GM10266 (cell line): ENCODE results near the gene SERPINF2.

ENCODE experiments used
- DNase-seq: peaks from one replicate; pipeline ENCODE4 v3.0.0; 2012; ENCODE audit errors: extremely low spot score
- TF ChIP-seq, protein P1 (sequence below): IDR thresholded peaks from 2 replicates; pipeline ENCODE4 v1.5.1; 2012; ENCODE audit warnings: mild to moderate bottlenecking, low read depth; ENCODE audit not compliant: control insufficient read depth, insufficient read depth; ENCODE audit errors: missing control alignments

SERPINF2 gene

DNA sequence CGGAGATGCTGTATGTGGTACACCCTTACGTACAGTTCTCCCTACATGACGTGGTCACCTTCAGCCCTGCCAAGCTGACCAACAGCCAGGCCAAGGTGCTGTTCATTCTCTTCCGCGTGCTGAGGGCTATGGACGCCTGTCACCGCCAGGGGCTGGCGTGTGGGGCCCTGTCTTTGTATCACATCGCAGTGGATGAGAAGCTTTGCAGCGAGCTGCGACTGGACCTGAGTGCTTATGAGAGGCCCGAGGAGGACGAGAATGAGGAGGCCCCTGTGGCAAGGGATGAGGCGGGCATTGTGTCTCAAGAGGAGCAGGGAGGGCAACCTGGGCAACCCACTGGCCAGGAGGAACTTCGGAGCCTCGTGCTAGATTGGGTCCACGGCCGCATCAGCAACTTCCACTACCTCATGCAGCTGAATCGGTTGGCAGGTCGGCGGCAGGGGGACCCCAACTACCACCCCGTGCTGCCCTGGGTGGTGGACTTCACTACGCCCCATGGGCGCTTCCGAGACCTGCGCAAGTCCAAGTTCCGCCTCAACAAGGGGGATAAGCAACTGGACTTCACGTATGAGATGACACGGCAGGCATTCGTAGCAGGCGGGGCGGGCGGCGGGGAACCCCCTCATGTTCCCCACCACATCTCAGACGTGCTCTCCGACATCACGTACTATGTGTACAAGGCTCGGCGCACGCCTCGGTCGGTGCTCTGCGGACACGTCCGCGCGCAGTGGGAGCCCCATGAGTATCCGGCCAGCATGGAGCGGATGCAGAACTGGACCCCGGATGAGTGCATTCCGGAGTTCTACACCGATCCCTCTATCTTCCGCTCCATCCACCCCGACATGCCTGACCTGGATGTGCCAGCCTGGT, 16.8 kb upstream of the SERPINF2 start:
- DNase-seq: no peak
- TF ChIP-seq, protein P1, sequence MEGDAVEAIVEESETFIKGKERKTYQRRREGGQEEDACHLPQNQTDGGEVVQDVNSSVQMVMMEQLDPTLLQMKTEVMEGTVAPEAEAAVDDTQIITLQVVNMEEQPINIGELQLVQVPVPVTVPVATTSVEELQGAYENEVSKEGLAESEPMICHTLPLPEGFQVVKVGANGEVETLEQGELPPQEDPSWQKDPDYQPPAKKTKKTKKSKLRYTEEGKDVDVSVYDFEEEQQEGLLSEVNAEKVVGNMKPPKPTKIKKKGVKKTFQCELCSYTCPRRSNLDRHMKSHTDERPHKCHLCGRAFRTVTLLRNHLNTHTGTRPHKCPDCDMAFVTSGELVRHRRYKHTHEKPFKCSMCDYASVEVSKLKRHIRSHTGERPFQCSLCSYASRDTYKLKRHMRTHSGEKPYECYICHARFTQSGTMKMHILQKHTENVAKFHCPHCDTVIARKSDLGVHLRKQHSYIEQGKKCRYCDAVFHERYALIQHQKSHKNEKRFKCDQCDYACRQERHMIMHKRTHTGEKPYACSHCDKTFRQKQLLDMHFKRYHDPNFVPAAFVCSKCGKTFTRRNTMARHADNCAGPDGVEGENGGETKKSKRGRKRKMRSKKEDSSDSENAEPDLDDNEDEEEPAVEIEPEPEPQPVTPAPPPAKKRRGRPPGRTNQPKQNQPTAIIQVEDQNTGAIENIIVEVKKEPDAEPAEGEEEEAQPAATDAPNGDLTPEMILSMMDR: no peak

DNA sequence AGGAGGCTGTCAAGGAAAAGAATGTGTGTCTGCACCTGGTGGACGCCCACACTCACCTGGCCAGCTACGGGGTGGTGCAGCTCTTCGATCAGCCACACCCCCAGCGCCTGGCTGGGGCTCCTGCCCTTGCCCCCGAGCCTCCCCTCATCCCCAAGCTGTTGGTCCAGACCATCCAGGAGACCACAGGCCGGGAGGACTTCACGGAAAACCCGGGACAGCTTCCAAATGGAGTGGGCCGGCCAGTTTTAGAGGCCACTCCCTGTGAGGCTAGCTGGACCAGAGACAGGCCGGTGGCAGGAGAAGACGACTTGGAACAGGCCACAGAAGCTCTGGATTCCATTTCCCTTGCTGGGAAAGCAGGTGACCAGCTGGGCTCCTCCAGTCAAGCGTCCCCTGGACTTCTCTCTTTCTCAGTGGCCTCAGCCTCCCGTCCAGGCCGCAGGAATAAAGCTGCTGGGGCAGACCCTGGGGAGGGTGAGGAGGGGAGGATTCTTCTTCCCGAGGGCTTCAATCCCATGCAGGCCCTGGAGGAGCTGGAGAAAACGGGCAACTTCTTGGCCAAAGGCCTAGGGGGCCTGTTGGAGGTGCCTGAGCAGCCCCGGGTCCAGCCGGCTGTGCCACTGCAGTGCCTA, 15.9 kb upstream of the SERPINF2 start:
- no peak for DNase-seq
- TF ChIP-seq, protein P1: no peak

DNA sequence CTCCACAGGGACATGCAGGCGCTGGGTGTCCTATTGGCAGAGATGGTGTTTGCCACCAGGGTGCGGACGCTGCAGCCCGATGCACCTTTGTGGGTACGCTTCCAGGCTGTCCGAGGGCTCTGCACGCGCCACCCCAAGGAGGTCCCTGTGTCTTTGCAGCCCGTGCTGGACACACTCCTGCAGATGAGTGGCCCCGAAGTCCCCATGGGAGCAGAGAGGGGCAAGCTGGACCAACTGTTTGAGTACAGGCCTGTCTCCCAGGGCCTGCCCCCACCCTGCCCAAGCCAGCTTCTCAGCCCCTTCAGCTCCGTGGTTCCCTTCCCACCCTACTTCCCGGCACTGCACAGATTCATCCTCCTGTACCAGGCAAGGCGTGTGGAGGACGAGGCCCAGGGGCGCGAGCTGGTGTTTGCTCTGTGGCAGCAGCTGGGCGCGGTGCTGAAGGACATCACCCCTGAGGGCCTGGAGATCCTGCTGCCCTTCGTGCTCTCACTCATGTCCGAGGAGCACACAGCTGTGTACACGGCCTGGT, 15.3 kb upstream of the SERPINF2 start:
- no peak for DNase-seq
- TF ChIP-seq, protein P1: no peak

DNA sequence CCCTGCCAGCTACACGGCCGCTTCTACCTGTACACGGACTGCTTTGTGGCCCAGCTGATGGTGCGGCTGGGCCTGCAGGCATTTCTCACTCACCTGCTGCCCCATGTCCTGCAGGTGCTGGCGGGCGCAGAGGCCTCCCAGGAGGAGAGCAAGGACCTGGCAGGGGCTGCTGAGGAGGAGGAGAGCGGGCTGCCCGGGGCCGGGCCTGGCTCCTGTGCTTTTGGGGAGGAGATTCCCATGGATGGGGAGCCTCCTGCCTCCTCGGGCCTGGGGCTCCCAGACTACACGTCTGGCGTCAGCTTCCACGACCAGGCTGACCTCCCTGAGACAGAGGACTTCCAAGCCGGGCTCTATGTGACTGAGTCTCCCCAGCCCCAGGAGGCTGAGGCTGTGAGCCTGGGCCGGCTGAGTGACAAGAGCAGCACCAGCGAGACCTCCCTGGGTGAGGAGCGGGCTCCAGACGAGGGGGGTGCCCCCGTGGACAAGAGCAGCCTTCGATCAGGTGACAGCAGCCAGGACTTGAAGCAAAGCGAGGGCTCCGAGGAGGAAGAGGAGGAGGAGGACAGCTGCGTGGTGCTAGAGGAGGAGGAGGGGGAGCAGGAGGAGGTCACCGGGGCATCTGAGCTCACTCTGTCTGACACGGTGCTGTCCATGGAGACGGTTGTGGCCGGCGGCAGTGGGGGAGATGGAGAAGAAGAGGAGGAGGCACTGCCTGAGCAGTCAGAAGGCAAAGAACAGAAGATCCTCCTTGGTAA, 14.6 kb upstream of the SERPINF2 start:
- no peak for DNase-seq

GRCh38 chr17:1729966-1730325, 12.7 kb upstream of the SERPINF2 start:
- TF ChIP-seq, protein P1: no peak
- DNase-seq: no peak

More for the DNA sequence above, 14.6 kb upstream of the SERPINF2 start:
- TF ChIP-seq, protein P1: no peak

DNA sequence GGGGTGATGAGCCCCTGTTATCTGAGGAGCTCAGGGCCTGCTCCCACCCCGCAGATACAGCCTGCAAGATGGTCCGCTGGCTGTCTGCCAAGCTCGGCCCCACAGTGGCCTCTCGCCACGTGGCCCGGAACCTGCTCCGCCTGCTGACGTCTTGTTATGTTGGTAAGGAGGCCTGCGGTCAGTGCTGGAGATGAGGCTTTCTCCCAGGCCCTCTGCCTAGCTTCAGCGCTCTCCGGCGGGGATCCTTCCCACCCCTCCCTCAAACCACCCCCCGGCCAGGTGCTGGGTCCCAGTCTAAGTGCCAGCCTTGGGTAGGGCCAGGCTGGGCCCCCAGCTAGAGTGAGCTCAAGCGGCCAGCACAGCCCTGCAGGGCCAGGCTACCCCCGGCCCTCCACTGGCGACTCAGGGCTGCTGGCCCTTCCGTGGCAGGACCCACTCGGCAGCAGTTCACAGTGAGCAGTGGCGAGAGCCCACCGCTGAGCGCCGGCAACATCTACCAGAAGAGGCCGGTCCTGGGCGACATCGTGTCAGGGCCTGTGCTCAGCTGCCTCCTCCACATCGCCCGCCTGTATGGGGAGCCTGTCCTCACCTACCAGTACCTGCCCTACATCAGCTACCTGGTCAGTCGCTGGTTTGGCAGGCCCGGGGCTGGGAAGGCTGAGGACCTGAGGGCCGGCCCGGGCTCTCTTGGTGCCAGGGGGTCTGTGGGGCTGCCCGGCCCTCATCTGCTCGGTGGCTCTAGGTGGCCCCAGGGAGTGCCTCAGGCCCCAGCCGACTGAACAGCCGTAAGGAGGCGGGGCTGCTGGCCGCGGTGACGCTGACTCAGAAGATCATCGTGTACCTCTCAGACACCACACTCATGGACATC, 12.1 kb upstream of the SERPINF2 start:
- TF ChIP-seq, protein P1: no peak
- no peak for DNase-seq
